ENCODE measurements around the gene ST6GALNAC6.

Gene ST6GALNAC6

GRCh38 chr9:127856729-127857116, 42.7 kb downstream of the ST6GALNAC6 start:
- peaks cover 29% of the 10 kb centered on the region for H3K4me1 ChIP-seq (ENCODE audit: control insufficient read depth, insufficient read depth, low read length, poor library complexity, severe bottlenecking)
- H3K27ac ChIP-seq (ENCODE audit: insufficient read depth, low read length, poor library complexity, severe bottlenecking) = no peak overlapping the region
- H3K36me3 ChIP-seq (ENCODE audit: control insufficient read depth, insufficient read depth, low read length) = no peaks in the 10 kb centered on the region
- no peak overlapping the region for H3K4me3 ChIP-seq (ENCODE audit: insufficient read depth, low read depth, low read length, poor library complexity, severe bottlenecking)
- no peaks in the 10 kb centered on the region for H3K9me3 ChIP-seq (ENCODE audit: control insufficient read depth, low read length)
- no peaks in the 10 kb centered on the region for H3K27me3 ChIP-seq (replicated peaks; ENCODE audit: control insufficient read depth, insufficient read depth, low read length, poor library complexity, severe bottlenecking)
- no peak for DNase-seq

- no peak overlapping the region for H3K4me3 ChIP-seq (ENCODE audit: insufficient read depth, low read depth, low read length, poor library complexity, severe bottlenecking)
- H3K27ac ChIP-seq (ENCODE audit: insufficient read depth, low read length, poor library complexity, severe bottlenecking) = no peak overlapping the region
- no peaks in the 10 kb centered on the region for H3K9me3 ChIP-seq (ENCODE audit: control insufficient read depth, low read length)
- no peak for DNase-seq
- peaks cover 24% of the 10 kb centered on the region for H3K4me1 ChIP-seq (ENCODE audit: control insufficient read depth, insufficient read depth, low read length, poor library complexity, severe bottlenecking)
- H3K36me3 ChIP-seq (ENCODE audit: control insufficient read depth, insufficient read depth, low read length) = no peaks in the 10 kb centered on the region
- no peaks in the 10 kb centered on the region for H3K27me3 ChIP-seq (replicated peaks; ENCODE audit: control insufficient read depth, insufficient read depth, low read length, poor library complexity, severe bottlenecking)
Observed at GRCh38 chr9:127856094-127856728, 43.2 kb downstream of the ST6GALNAC6 start.

GRCh38 chr9:127855522-127855921, 43.9 kb downstream of the ST6GALNAC6 start:
- no peak overlapping the region for H3K27ac ChIP-seq (ENCODE audit: insufficient read depth, low read length, poor library complexity, severe bottlenecking)
- no peak overlapping the region for H3K4me3 ChIP-seq (ENCODE audit: insufficient read depth, low read depth, low read length, poor library complexity, severe bottlenecking)
- H3K36me3 ChIP-seq (ENCODE audit: control insufficient read depth, insufficient read depth, low read length) = no peaks in the 10 kb centered on the region
- peaks cover 18% of the 10 kb centered on the region for H3K4me1 ChIP-seq (ENCODE audit: control insufficient read depth, insufficient read depth, low read length, poor library complexity, severe bottlenecking)
- no peak for DNase-seq
- no peaks in the 10 kb centered on the region for H3K27me3 ChIP-seq (replicated peaks; ENCODE audit: control insufficient read depth, insufficient read depth, low read length, poor library complexity, severe bottlenecking)
- H3K9me3 ChIP-seq (ENCODE audit: control insufficient read depth, low read length) = no peaks in the 10 kb centered on the region

GRCh38 chr9:127854960-127855359, 44.4 kb downstream of the ST6GALNAC6 start:
- Histone ChIP-seq H3K9me3 (ENCODE audit: control insufficient read depth, low read length) (no peaks in the 10 kb centered on the region), H3K4me1 (ENCODE audit: control insufficient read depth, insufficient read depth, low read length, poor library complexity, severe bottlenecking) (peaks cover 18% of the 10 kb centered on the region), H3K27ac (ENCODE audit: insufficient read depth, low read length, poor library complexity, severe bottlenecking) (no peak overlapping the region), H3K4me3 (ENCODE audit: insufficient read depth, low read depth, low read length, poor library complexity, severe bottlenecking) (peak overlapping the region; percentile 29), H3K36me3 (ENCODE audit: control insufficient read depth, insufficient read depth, low read length) (no peaks in the 10 kb centered on the region), H3K27me3 (replicated peaks; ENCODE audit: control insufficient read depth, insufficient read depth, low read length, poor library complexity, severe bottlenecking) (no peaks in the 10 kb centered on the region)
- no peak for DNase-seq

GRCh38 chr9:127854184-127854806, 45.1 kb downstream of the ST6GALNAC6 start, which contains the start of gene ENG:
TSS of gene ENG (minus strand) at chr9:127854658. CDS start at chr9:127854355, 303 bp downstream.
- H3K4me1 ChIP-seq (ENCODE audit: control insufficient read depth, insufficient read depth, low read length, poor library complexity, severe bottlenecking) = peaks cover 18% of the 10 kb centered on the region
- H3K36me3 ChIP-seq (ENCODE audit: control insufficient read depth, insufficient read depth, low read length) = no peaks in the 10 kb centered on the region
- H3K4me3 ChIP-seq (ENCODE audit: insufficient read depth, low read depth, low read length, poor library complexity, severe bottlenecking) = peak within 1 kb of the TSS; percentile 46
- H3K27me3 ChIP-seq (replicated peaks; ENCODE audit: control insufficient read depth, insufficient read depth, low read length, poor library complexity, severe bottlenecking) = no peaks in the 10 kb centered on the region
- H3K27ac ChIP-seq (ENCODE audit: insufficient read depth, low read length, poor library complexity, severe bottlenecking) = peak within 1 kb of the TSS; percentile 39
- H3K9me3 ChIP-seq (ENCODE audit: control insufficient read depth, low read length) = peaks cover 3% of the 10 kb centered on the region
- no peak for DNase-seq

- peak overlapping the region; percentile 39 for H3K27ac ChIP-seq (ENCODE audit: insufficient read depth, low read length, poor library complexity, severe bottlenecking)
Observed at GRCh38 chr9:127853312-127854183, 45.9 kb downstream of the ST6GALNAC6 start.

GRCh38 chr9:127852829-127853228, 46.6 kb downstream of the ST6GALNAC6 start:
- no peak overlapping the region for H3K27ac ChIP-seq (ENCODE audit: insufficient read depth, low read length, poor library complexity, severe bottlenecking)
- no peaks in the 10 kb centered on the region for H3K36me3 ChIP-seq (ENCODE audit: control insufficient read depth, insufficient read depth, low read length)
- peaks cover 18% of the 10 kb centered on the region for H3K4me1 ChIP-seq (ENCODE audit: control insufficient read depth, insufficient read depth, low read length, poor library complexity, severe bottlenecking)
- DNase-seq = no peak
- no peaks in the 10 kb centered on the region for H3K27me3 ChIP-seq (replicated peaks; ENCODE audit: control insufficient read depth, insufficient read depth, low read length, poor library complexity, severe bottlenecking)
- no peak overlapping the region for H3K4me3 ChIP-seq (ENCODE audit: insufficient read depth, low read depth, low read length, poor library complexity, severe bottlenecking)
- H3K9me3 ChIP-seq (ENCODE audit: control insufficient read depth, low read length) = peaks cover 4% of the 10 kb centered on the region

More at GRCh38 chr9:127853312-127854183, 45.9 kb downstream of the ST6GALNAC6 start:
- Histone ChIP-seq H3K9me3 (ENCODE audit: control insufficient read depth, low read length) (peaks cover 4% of the 10 kb centered on the region), H3K27me3 (replicated peaks; ENCODE audit: control insufficient read depth, insufficient read depth, low read length, poor library complexity, severe bottlenecking) (no peaks in the 10 kb centered on the region), H3K4me1 (ENCODE audit: control insufficient read depth, insufficient read depth, low read length, poor library complexity, severe bottlenecking) (peaks cover 18% of the 10 kb centered on the region), H3K4me3 (ENCODE audit: insufficient read depth, low read depth, low read length, poor library complexity, severe bottlenecking) (peak overlapping the region; percentile 46), H3K36me3 (ENCODE audit: control insufficient read depth, insufficient read depth, low read length) (no peaks in the 10 kb centered on the region)
- DNase-seq = no peak

- H3K27me3 ChIP-seq (replicated peaks; ENCODE audit: control insufficient read depth, insufficient read depth, low read length, poor library complexity, severe bottlenecking) = no peaks in the 10 kb centered on the region
- H3K36me3 ChIP-seq (ENCODE audit: control insufficient read depth, insufficient read depth, low read length) = no peaks in the 10 kb centered on the region
- peaks cover 12% of the 10 kb centered on the region for H3K4me1 ChIP-seq (ENCODE audit: control insufficient read depth, insufficient read depth, low read length, poor library complexity, severe bottlenecking)
- H3K4me3 ChIP-seq (ENCODE audit: insufficient read depth, low read depth, low read length, poor library complexity, severe bottlenecking) = no peak overlapping the region
- DNase-seq = no peak
- H3K9me3 ChIP-seq (ENCODE audit: control insufficient read depth, low read length) = peaks cover 4% of the 10 kb centered on the region
- no peak overlapping the region for H3K27ac ChIP-seq (ENCODE audit: insufficient read depth, low read length, poor library complexity, severe bottlenecking)
Observed at GRCh38 chr9:127850286-127850830, 49.0 kb downstream of the ST6GALNAC6 start.

- no peaks in the 10 kb centered on the region for H3K27me3 ChIP-seq (replicated peaks; ENCODE audit: control insufficient read depth, insufficient read depth, low read length, poor library complexity, severe bottlenecking)
- peaks cover 4% of the 10 kb centered on the region for H3K9me3 ChIP-seq (ENCODE audit: control insufficient read depth, low read length)
- H3K36me3 ChIP-seq (ENCODE audit: control insufficient read depth, insufficient read depth, low read length) = no peaks in the 10 kb centered on the region
- no peak overlapping the region for H3K27ac ChIP-seq (ENCODE audit: insufficient read depth, low read length, poor library complexity, severe bottlenecking)
- DNase-seq = no peak
- H3K4me1 ChIP-seq (ENCODE audit: control insufficient read depth, insufficient read depth, low read length, poor library complexity, severe bottlenecking) = peaks cover 6% of the 10 kb centered on the region
- H3K4me3 ChIP-seq (ENCODE audit: insufficient read depth, low read depth, low read length, poor library complexity, severe bottlenecking) = no peak overlapping the region
Observed at GRCh38 chr9:127848756-127849504, 50.5 kb downstream of the ST6GALNAC6 start.

All from effector memory CD4-positive, alpha-beta T cell (primary cell).